ENCODE measurements around the gene SH2D4B.

The SH2D4B gene

DNA sequence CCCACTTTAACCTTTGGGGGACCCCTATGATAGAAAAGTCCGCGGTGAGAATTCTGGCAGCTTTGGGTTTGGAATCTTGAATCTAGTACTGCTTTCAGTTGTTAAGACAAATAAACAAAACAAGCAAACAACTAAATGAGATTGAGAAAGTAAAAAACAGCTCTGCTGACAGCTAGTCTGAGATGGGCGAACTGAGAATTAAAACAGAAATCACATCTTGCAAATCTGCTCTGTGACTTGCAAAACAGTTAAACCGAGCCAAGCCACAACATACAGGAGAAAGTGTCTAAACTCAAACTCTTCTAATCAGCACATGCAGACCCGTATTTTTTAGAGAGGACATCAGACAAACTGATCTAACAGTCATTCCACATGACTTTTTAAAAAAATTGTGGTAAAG is 110.4 kb downstream of the SH2D4B start:
- DNase-seq = no peak

DNA sequence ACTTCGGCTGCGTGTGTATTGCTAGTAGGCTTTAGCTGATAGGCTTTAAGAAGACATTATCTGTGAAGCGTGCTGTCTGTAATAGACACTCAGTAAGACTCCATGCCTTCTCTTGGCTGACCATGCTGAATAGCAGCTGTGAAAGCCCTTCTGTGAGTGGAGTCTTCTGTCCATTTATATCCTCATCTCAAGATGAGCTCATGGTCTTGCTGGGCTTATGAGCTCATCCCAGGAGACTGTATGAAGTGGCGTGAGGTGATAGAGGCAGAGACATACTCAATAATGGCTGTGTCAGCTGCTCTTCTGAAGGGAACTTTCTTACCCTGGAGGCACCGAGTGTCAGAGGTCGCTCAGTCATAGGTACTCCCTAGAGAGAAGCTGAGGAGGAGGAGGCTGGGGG is 111.5 kb downstream of the SH2D4B start:
- no peak for DNase-seq

DNA sequence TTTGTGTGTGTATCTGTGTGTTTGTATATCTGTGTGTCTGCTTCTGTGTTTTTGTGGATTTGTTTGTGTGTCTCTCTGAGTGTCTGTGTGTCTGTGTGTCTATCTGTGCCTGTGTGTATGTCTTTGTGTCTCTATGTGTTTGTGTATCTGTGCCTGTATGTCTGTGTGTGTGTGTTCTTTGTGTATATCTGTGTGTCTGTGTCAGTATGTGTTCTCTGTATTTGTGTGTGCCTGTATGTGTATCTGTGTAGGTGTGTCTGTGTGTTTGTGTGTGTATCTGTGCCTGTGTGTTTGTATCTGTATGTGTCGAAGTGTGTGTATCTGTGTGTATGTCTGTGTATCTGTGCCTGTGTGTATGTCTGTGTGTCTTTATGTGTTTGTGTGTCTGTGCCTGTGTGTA is 118.2 kb downstream of the SH2D4B start:
- no peak for DNase-seq

DNA sequence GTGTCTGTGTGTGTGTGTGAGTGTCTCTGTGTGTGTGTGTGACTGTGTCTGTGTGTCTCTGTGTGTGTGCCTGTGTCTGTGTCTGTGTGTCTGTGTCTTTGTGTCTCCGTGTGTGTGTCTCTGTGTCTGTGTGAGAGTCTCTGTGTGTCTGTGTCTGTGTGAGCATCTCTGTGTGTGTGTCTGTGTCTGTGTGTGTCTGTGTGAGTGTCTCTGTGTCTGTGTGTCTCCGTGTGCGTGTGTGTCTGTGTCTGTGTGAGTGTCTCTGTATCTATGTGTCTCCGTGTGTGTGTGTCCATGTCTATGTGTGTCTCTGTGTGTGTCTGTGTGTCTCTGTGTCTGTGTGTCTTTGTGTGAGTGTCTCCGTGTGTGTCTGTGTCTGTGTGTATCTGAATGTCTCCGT is 120.4 kb downstream of the SH2D4B start:
- DNase-seq = no peak

DNA sequence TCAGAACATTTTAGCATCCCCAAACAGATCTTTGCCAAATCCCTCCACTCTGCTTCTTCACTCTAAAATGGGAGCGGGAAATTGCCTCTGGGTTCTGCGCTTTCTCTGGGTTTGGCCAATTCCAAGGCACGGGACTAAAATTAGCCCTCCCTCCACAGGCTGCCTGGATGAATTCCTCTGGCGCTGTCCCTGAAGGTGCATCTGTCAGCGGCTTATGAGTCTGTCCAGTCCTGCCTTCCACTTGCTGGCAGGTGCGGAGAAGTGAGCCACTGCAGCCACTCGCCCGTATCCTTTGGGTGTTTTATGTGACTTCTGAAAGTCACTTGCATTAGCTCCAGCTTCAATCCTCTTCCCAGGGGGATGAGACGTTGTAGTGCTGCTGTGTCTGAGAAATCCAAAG is 121.6 kb downstream of the SH2D4B start:
- DNase-seq = no peak

DNA sequence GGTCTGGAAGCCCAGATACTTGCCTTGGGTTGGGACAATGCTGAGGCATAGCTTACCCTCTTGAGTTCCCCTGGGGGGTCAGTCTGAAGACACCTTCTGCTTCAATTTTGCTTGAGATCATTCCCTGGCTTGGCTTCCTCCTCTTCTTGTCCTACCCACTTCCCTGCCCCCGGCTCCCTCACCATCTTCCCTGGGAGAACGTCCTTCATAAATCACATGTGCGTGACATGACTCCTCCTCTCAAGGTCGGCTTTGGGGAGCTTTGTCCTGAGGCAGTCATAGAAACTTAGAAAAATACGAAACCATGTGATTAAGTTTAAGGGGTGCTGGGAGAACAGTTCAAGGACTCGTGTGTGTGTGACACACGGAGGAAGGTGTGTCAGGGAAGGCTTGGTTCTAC is 122.6 kb downstream of the SH2D4B start:
- DNase-seq = no peak

DNA sequence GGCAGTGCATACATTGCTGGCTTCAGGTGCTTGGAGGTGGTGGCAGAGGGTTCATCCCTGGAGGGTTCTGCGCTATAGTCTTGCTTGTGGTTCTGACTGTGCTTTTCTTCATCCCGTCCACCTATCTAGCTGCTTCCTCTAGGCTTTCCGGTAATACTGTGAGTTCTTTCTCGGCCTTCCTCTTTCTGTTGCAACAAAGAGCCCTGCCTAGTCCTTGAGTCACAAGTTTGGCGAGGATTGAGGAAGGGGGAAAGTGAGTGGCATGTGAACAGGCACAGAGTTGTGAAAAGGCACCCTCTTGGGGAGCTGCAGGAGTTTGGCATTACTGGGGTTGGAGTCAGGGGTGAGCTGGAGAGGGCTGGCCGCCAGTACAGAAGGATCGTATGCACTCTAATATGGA is 123.0 kb downstream of the SH2D4B start:
- no peak for DNase-seq

DNA sequence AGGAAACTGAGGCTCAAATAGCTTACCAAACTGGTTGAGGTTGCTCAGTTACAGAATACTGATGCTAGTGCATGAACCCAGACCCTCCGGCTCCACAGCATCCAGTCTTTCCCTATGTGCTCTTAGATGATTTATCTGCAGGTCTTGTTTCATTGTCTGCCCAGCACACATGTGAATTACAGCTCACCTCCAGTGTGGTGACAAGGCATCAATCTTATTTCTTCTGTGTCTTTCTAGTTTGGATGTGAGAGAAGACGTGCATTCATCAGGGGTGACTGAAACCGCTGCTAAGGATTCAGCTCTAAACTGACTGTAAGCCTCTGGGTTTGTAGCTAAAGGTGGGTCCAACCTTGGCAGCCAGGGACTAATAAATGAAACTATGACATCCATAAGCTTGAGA is 123.8 kb downstream of the SH2D4B start:
- DNase-seq = no peak

DNA sequence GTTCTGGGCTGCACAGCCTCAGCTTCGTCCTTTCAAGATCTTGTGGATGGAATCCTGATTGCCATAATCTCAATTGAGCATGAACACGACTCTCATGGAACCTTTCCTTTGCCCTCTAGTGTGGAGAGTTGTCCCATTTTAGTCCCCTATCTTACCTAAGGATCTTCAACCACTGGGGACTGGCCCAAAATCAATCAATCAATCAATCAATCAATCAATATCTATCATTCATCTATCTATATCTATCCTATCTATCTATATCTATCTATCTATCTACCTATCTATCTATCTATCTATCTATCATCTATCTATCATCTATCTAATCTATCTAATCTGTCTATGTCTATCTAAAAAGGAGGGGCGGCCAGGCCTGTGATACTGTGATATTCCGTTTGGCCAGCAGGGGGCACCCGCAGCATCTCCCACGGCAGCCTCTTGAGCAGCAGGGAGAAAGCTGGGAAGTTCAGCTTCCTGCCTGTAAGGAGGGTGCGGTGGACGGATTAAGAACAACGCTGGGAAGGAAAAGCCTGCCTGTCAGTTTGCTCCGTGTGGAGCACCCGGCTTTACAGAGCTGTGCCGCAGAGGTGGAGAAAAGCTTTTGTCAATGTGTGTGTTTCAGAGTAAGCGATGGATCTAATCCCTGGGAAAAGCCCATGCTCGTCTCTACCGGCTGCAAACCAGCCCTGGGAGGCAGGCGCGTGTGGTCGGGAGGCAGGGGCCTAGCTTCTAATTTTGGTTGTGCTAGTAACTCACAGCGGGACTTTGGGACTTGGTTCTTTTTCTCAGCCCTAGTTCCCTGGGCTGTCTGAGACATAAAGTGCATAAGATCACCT is 124.9 kb downstream of the SH2D4B start:
- DNase-seq = peak; percentile 39 to 76 (median 52)

DNA sequence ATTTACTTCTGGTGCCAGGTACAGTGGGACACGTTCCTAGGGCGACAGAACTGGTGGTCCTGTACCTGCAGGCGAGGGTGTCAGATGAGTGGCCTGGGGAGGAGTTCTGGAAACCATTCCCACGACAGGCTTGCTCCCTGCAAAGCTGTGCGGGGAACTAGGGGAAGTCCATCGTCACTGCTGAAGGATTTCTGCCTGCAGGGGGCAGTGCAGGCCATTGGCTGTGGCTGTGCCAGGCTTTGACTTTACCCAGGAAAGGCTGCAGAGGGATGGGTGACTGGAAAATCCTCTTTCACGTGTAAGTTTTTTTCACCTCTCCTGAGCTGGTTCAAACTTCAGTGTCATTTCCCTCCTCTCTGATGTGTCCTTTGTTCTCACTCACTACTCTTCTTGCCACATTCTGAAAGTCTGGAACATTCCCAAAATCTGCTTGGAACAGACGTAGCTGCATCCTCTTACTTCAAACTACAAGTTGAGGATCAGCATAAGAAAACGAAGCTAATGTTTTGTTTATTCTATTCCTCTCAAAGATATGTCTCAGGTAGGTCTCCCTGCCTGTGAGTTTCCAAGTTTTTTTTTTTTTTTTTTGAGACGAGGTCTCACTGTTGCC is 126.5 kb downstream of the SH2D4B start:
- DNase-seq = peak; percentile 32 to 71 (median 34)

DNA sequence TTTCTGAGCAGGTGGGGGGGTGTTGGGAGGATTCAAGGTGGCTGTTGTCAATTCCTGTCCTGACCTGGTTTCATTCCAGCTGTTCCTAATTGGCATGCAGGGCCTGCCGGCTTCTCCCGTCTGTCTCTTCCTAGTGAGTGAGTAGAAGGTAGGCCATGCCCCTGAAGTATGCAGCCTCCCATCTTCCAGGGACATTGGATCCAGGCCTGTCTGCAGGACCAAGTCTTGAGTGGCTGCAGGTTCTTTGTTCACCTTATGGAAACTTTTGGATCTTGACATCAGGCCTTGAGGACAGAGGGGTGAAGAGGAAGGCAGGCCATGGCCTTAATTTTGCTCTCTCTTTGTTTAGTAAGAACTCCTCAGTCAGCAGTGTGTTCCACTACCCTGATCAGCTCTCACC is 131.8 kb downstream of the SH2D4B start:
- no peak for DNase-seq

DNA sequence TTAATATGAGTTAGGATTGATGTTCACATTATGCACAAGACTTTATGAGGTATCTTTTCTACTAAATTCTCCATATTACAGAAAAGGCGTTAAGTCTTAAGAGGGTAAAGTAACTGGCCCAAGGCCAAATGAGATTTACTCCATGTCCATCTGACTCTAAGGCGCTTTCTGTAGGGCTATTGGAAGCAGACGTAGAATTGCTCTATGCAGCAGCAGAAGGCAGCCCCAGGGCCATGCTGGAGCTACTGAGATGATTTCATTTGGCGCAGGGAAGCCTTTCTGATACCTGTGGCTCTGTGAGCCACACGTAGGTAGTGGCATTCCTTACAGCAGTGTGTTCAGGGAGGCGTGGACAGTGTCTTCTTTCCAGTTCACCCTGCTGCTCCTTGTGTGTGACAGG is 133.1 kb downstream of the SH2D4B start:
- no peak for DNase-seq

DNA sequence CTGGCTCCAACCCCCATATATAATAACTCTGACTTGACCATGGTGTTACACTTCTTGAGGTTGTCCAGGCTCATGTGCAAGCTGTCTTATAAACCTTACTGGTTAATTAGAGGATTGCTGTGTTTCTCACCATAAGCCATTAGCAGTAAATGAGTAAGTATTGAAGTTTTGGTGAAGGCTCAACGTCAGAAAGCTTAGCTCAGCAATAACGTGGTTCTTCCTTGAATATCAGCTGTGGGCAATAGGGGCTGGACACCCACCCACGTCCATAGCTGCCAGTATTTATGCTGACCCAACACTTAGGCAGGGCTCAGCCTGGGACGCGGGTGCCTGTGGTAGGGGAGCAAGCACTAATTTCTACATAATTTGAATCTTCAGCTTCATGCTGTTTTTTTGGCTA is 134.1 kb downstream of the SH2D4B start:
- no peak for DNase-seq

DNA sequence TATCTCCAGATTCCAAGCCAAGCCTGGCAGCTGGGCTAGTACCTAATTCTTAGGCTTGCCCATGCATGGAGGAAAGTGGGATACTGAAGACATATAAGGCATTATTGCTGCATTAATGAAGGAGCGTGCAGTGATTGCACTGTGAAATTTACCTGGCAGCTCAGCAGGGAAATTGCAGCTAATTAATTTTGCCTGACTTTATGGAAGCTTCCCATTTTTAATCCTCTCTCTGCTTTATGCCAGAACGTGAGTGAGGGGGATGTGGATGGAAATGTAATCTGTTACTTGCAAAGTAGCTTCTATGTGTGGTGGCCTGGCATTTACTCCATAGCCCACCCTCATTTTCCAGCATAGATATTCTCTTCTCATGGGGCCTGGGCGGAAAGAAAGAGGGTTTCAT is 134.9 kb downstream of the SH2D4B start:
- DNase-seq = no peak

DNA sequence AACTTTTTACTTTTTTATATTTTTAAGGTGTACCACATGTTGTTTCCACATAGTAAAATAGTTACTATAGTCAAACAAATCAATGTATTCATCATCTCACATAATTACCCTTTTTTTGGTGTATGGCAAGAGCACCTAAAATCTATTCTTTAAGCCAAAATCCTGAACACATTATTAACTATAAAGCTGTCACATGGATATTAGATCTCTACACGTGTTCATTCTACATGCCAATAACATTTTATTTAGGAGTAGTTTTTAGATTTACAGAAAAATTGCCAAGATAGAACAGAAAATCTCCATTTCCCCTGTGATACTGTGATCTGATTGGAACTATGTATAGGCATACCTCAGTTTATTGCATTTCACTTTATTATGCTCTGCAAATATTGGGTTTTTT is 137.1 kb downstream of the SH2D4B start:
- DNase-seq = no peak

DNA sequence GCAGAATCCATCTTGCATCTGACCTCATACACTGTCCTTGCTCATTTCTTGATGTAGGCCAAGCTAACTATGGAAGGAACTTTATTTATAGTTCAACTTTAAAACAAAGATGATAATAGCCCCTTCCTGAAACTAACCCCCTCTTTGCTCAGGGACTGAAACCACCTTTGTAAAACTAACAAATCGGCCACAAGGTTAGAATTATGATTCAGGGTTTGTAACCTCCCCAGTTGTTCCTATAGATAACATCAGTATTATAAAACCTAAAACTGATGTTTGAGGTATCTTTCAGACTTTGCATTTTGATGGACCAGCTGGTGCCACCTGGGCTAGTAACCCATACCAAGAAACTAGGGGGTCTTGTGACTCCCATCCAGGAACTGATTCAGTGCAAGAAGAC is 143.4 kb downstream of the SH2D4B start:
- no peak for DNase-seq

DNA sequence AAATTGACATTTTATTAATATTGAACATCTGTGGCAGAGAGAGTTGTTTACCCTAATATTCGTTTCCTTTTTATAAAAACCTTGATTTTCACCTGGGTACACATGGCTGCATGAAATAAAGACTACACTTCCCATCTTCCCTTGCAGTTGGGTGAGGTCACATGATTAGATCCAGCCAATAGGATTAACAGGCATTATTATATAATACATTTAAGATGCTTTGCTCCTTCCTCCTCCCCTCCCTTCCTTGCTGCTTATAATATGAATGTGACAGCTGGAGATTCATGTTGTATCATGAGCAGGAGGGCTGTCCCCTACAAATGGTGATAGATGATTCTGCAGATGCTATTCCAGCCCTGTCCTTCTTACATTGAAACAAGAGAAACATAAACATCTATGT is 146.6 kb downstream of the SH2D4B start:
- DNase-seq = peak in 2 of 3 experiments; percentile 13 to 15

DNA sequence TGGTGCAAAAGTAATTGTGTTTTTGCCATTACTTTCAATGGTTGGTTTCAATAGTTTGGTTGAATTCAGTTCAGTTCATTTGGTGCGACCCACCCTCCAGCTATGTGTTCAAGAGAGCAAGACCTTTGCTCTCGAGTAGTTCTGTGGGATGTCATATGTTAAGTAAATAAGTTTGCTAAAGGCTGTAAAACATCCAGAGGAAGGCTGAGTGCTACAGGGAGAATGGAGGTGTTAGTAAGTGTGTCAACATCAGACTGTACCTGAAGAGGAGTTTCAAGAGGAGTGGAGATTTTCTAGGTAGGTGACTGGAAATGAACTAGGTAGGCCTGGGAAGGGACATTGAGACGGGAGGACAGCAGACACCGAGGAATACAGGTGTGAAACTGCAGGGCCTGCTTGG is 147.7 kb downstream of the SH2D4B start:
- no peak for DNase-seq

DNA sequence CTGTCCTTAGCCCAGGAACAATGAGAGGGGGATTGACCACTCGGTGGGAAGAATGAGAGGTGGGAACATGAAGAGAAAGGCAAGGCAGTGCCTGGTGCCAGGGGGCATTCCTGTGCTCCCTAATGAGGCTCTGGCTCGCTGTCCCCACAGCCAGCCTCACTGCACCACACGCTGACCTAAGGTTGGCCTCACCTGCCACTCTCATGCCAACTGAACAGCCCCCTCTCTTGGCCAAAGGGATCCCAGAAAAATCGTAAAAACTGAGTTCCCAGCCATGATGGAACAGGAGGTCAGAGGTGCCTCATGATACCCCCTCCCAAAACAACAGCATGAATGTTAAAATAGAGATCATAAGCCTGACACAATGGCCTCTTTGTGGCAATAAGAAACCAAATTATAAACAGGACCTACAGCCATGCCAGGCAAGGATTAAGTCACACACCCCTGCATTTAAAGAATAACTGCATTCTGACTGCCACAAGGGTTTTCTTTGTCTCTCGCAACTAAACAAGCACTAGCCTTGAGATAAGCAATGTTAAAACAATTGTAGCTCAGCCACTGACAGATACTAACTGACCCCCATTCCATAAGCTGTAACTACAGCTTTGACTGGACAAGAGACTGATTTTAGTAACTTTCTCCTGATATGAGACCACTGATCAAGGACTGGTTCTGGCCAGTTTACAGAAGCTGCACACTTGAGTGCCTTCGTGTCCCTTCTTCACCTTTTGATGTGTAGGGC is 149.2 kb downstream of the SH2D4B start:
- no peak for DNase-seq

DNA sequence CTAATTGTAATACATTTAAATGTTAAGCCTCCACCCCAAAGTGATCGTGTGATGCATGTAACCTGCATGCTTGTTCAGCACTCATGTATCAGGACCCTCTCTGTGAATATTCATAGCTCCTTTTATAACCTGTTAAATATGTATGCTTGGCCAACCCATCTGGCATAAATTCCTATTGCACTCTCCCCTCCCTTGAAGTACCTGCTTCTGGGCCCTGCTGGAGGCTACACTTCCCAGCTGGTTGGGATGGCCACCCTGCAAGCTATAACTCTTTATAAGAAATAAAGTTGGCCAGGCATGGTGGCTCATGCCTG is 149.7 kb downstream of the SH2D4B start:
- no peak for DNase-seq

DNA sequence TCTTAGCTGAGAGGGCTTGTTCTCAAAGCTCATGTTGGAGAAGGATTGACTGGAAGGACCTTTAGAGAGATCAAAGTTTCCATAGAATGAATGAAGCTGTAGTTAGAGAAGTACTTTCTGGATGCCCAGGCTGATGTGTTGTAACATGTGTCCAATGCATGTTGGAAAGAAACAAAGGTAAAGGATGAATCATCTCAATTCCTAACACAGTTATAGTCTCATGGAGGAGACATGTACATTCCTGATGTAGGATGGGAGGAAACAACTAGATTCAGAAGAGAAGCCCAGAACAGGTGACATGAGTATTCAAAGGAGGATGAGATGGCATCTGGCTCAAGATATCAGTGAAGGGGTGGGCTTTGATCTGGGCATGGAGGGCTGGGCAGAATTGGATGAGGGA is 152.7 kb downstream of the SH2D4B start:
- no peak for DNase-seq

DNA sequence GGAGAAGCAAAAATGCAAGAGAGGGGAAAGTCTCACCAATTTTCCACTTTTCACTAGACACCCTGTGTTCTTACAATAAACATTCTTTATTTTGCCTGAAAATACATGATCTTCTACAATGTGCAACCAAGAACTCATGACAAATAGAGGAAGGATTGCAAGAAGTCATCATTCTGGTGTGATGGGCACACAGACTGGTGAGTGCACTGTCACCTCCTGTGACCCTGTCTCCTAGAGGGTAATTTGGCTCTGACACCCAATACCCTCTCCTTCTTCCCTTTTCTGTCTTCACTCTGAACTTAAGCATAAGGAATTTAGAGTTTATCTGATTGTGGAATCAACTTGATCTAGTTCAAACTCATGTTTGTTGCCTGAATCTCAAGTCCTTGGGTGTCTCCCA is 153.7 kb downstream of the SH2D4B start:
- DNase-seq = no peak

DNA sequence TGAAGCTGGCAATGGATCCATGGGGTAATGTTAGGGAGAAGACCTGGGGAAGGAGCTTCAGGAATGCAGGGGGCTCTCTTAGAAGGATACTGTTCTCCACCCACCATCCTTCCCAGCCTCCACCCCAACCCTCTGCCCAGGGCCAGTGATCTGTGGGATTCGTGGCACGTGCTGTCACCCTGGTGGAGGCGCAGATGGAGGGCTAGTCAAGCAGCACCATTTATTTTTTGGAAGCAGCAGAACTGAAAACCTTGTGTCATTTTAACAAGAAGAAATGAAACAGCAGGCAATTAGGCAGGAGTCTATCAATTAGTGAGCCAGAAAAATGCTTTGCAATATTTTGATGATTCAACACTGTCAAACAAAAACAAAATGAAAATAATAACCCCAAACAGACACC is 155.9 kb downstream of the SH2D4B start:
- no peak for DNase-seq

DNA sequence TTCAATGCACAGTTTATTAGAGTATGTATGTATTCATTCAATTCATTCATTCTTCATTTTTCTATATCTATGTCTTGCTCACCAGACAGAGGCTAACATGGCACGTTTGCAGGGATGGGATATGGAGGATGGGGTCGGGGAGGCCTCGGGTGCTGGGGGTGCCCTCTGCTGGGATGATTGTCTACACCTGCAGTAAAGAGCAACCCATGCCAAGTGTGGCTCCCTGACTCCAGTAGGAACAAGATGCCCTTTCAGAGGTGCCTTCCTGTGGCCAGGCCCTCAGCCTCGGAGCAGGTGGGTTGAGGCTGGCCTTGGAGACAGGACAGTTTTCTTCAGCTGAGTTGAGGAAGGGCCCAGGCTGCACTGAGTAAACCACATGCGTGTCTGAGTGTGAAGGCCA is 157.2 kb downstream of the SH2D4B start:
- DNase-seq = no peak
